ENCODE data around the gene POLR1G.

GRCh38 chr19:45403272-45403671 is 3.2 kb upstream of the POLR1G start:
- TF ChIP-seq, protein P1, sequence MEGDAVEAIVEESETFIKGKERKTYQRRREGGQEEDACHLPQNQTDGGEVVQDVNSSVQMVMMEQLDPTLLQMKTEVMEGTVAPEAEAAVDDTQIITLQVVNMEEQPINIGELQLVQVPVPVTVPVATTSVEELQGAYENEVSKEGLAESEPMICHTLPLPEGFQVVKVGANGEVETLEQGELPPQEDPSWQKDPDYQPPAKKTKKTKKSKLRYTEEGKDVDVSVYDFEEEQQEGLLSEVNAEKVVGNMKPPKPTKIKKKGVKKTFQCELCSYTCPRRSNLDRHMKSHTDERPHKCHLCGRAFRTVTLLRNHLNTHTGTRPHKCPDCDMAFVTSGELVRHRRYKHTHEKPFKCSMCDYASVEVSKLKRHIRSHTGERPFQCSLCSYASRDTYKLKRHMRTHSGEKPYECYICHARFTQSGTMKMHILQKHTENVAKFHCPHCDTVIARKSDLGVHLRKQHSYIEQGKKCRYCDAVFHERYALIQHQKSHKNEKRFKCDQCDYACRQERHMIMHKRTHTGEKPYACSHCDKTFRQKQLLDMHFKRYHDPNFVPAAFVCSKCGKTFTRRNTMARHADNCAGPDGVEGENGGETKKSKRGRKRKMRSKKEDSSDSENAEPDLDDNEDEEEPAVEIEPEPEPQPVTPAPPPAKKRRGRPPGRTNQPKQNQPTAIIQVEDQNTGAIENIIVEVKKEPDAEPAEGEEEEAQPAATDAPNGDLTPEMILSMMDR (IDR thresholded peaks at IDR 0.05) = no peak
- no peak for TF ChIP-seq POLR2A (IDR thresholded peaks at IDR 0.05)

Data from uterus (tissue), 2 donors.